Measurements from ENCODE around the gene HSPB1. TPM values are rescaled to one million over a fixed set of nuclear protein-coding genes. Genes with fewer than 3 reads are reported as not detected.

HSPB1 gene
- total RNA-seq, 4 donors from 2014 or later, result 880 to 2,548 (median 1,000) TPM

DNA sequence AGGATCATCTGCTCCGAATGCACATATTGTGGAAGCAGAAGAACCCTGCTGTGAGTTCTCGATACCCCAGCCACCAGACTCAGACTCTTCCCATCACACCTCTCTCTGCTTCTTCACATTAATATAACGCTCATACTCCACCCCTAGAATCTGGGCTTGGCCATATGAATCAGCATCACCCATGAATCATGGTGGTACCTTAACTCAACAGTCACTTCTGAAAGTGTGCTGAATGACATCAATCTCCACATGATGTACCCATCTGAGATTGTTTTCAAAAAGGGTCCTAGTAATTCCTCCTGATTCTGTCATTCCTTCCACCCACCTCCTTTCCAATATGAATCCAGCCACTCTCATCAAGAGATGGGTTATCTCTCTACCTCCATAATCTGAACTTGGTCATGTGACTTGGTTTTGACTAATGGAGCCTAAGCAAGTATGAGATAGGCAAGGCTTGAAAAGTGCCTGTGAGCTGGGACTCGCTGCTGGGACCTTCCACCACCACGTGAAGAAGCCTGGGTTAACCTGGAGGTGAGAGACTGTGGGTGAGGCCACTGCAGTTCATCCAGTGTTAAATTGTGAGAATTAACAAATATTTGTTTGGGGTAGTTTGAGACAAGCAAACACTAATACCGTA lies 40.9 kb downstream of the HSPB1 start:
- H3K4me1 ChIP-seq, result peaks cover 4 to 79% (median 5%) of the 10 kb centered on the region in 3 donors
- no peak overlapping the region for H3K27ac ChIP-seq
- WGBS, 2 donors (ENCODE audit: low coverage in 1 of 2), result 91 to 100% methylated on average over 6 of the region's 6 CpGs

DNA sequence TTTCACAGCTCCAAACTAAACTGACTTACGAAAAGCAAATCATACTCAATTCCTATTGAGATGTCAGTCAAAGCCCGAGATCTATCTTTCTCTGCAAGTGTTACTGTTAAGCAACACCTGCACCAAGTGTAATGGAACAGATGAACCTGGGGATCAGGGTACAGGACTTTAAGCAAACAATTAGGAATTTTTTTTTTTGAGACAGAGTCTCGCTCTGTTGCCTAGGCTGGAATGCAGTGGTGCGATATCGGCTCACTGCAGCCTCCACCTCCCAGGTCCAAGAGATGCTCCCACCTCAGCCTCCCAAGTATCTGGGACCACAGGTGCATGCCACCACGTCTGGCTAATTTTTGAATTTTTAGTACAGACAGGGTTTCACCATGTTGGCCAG lies 41.5 kb downstream of the HSPB1 start:
- 94 to 100% methylated on average over 1 to 6 of the region's 6 CpGs for WGBS, 2 donors (ENCODE audit: low coverage in 1 of 2)
- peaks cover 0 to 58% of the 10 kb centered on the region in 2 donors for H3K36me3 ChIP-seq

More for the DNA sequence above, 40.9 kb downstream of the HSPB1 start:
- ATAC-seq, result no peak
- TF ChIP-seq POLR2AphosphoS5 (IDR thresholded peaks at IDR 0.05) (no peak), POLR2A (IDR thresholded peaks at IDR 0.05) (no peak), EP300 (IDR thresholded peaks at IDR 0.05) (no peak)
- TF ChIP-seq, protein P1, sequence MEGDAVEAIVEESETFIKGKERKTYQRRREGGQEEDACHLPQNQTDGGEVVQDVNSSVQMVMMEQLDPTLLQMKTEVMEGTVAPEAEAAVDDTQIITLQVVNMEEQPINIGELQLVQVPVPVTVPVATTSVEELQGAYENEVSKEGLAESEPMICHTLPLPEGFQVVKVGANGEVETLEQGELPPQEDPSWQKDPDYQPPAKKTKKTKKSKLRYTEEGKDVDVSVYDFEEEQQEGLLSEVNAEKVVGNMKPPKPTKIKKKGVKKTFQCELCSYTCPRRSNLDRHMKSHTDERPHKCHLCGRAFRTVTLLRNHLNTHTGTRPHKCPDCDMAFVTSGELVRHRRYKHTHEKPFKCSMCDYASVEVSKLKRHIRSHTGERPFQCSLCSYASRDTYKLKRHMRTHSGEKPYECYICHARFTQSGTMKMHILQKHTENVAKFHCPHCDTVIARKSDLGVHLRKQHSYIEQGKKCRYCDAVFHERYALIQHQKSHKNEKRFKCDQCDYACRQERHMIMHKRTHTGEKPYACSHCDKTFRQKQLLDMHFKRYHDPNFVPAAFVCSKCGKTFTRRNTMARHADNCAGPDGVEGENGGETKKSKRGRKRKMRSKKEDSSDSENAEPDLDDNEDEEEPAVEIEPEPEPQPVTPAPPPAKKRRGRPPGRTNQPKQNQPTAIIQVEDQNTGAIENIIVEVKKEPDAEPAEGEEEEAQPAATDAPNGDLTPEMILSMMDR (IDR thresholded peaks at IDR 0.05), result no peak
- H3K9me3 ChIP-seq, result no peaks in the 10 kb centered on the region
- no peaks in the 10 kb centered on the region for H3K27me3 ChIP-seq
- H3K36me3 ChIP-seq, result peaks cover 0 to 55% of the 10 kb centered on the region in 2 donors
- no peak overlapping the region for H3K4me3 ChIP-seq

DNA sequence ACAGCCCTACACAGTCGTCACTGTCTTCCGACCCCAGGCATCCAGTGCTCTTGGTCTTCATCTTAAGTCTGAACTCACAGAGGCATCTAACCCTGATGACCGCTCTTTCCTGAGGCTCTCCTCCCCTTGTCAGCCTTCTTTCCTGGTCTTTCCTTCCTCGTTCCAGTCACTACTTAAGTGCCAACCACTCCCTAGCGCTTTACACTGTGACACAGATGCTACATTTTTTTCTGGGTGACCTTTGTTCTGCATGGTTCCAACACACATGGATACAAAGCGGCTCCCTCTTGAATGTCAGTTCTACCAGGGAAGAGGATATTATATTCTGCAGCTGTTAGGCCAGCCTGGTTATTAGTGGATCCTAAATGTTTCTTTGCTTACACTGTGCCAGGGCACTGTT lies 43.6 kb downstream of the HSPB1 start:
- Histone ChIP-seq H3K36me3 (peaks cover 0 to 72% of the 10 kb centered on the region in 2 donors), H3K27me3 (no peaks in the 10 kb centered on the region), H3K4me1 (peaks cover 0 to 66% (median 0%) of the 10 kb centered on the region in 3 donors), H3K4me3 (no peak overlapping the region), H3K9me3 (no peaks in the 10 kb centered on the region), H3K27ac (no peak overlapping the region)
- TF ChIP-seq POLR2A (IDR thresholded peaks at IDR 0.05), result no peak
- TF ChIP-seq EP300 (IDR thresholded peaks at IDR 0.05), result no peak
- TF ChIP-seq, protein P1 (IDR thresholded peaks at IDR 0.05), result no peak
- TF ChIP-seq POLR2AphosphoS5 (IDR thresholded peaks at IDR 0.05), result no peak
- 87 to 92% methylated on average over 5 to 6 of the region's 6 CpGs for WGBS, 2 donors (ENCODE audit: low coverage in 1 of 2)
- ATAC-seq, result no peak

More for the DNA sequence above, 41.5 kb downstream of the HSPB1 start:
- no peak for ATAC-seq
- no peaks in the 10 kb centered on the region for H3K27me3 ChIP-seq
- TF ChIP-seq, protein P1 (IDR thresholded peaks at IDR 0.05), result no peak
- no peak for TF ChIP-seq POLR2AphosphoS5 (IDR thresholded peaks at IDR 0.05)
- TF ChIP-seq POLR2A (IDR thresholded peaks at IDR 0.05), result no peak
- TF ChIP-seq EP300 (IDR thresholded peaks at IDR 0.05), result no peak
- H3K27ac ChIP-seq, result no peak overlapping the region
- peaks cover 4 to 79% (median 5%) of the 10 kb centered on the region in 3 donors for H3K4me1 ChIP-seq
- no peak overlapping the region for H3K4me3 ChIP-seq
- no peaks in the 10 kb centered on the region for H3K9me3 ChIP-seq

DNA sequence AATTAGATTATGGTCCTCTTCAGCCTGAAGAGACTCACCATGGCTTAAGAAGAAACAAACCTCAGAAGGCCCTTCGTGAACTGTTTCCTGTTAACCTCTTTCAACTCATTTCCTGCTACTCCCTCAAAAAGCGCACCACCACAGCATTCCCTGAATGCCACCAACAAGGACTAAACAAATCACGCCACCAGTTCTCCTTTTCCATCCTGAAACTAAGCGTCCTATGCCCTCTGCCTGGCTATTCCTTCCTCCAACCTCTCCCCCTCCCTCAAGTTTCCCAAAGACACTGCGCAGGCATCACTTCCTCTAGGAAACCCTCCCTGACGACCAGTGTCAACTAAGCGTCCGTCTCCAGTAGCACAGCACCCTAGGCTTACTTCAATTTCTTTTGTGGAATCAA lies 44.3 kb downstream of the HSPB1 start:
- Histone ChIP-seq H3K27me3 (no peaks in the 10 kb centered on the region), H3K9me3 (no peaks in the 10 kb centered on the region), H3K4me1 (peaks cover 0 to 66% (median 5%) of the 10 kb centered on the region in 3 donors), H3K36me3 (peaks cover 0 to 72% of the 10 kb centered on the region in 2 donors), H3K27ac (peak overlapping the region in 1 of 4 donors; percentile 10), H3K4me3 (no peak overlapping the region)
- WGBS, 2 donors (ENCODE audit: low coverage in 1 of 2), result 52 to 64% methylated on average over 8 of the region's 8 CpGs
- ATAC-seq, result peak; percentile 36
- TF ChIP-seq POLR2AphosphoS5 (IDR thresholded peaks at IDR 0.05) (no peak), EP300 (IDR thresholded peaks at IDR 0.05) (no peak), POLR2A (IDR thresholded peaks at IDR 0.05) (no peak)
- TF ChIP-seq, protein P1 (IDR thresholded peaks at IDR 0.05), result no peak

DNA sequence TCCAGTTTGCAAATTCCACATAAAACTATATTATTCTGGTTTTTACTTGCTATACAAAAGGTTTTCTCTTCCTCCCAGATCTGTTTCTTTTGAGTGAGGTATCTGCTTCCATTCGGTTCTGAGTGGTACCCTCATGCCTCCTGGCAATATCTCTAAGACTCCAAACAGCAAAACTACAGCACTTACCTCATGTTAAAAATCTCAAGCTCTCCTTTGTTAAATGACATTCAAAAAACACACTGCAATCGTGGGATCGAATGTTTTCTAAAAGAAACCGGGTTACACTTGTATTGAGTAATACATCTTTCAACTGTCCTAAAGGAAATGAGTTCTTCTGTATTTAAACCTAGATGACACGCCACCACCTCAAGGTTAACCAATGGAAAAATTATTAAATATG lies 45.2 kb downstream of the HSPB1 start:
- no peaks in the 10 kb centered on the region for H3K9me3 ChIP-seq
- no peak for ATAC-seq
- no peak for TF ChIP-seq EP300 (IDR thresholded peaks at IDR 0.05)
- peaks cover 0 to 70% of the 10 kb centered on the region in 2 donors for H3K36me3 ChIP-seq
- H3K27me3 ChIP-seq, result no peaks in the 10 kb centered on the region
- H3K4me1 ChIP-seq, result peaks cover 0 to 66% (median 14%) of the 10 kb centered on the region in 3 donors
- no peak overlapping the region for H3K4me3 ChIP-seq
- H3K27ac ChIP-seq, result no peak overlapping the region
- 58 to 72% methylated on average over 5 of the region's 5 CpGs for WGBS, 2 donors (ENCODE audit: low coverage in 1 of 2)
